ENCODE measurements around the gene TGIF2.
"Not testable (repeated sequence)": the region's sequence is repeated elsewhere in the genome, so short reads cannot be mapped to it uniquely, and the experiment has no call there.

Gene TGIF2

GRCh38 chr20:36547186-36548005, 26.0 kb upstream of the TGIF2 start:
- DNase-seq (ENCODE audit: low read depth), result no peak

GRCh38 chr20:36548006-36548315, 25.4 kb upstream of the TGIF2 start:
- no peak for DNase-seq (ENCODE audit: low read depth)

GRCh38 chr20:36548704-36549627, 24.4 kb upstream of the TGIF2 start:
- no peak for DNase-seq (ENCODE audit: low read depth)

GRCh38 chr20:36549628-36549941, 23.8 kb upstream of the TGIF2 start:
- no peak for DNase-seq (ENCODE audit: low read depth)

- no peak for DNase-seq (ENCODE audit: low read depth)
Observed at GRCh38 chr20:36549942-36550789, 23.2 kb upstream of the TGIF2 start.

- no peak for DNase-seq (ENCODE audit: low read depth)
Observed at GRCh38 chr20:36550790-36551299, 22.6 kb upstream of the TGIF2 start.

GRCh38 chr20:36555248-36555647, 18.1 kb upstream of the TGIF2 start:
- DNase-seq (ENCODE audit: low read depth), result no peak

GRCh38 chr20:36562724-36563123, 10.7 kb upstream of the TGIF2 start:
- DNase-seq (ENCODE audit: low read depth), result no peak

GRCh38 chr20:36563374-36563773, 10.0 kb upstream of the TGIF2 start:
- DNase-seq (ENCODE audit: low read depth), result no peak

GRCh38 chr20:36564078-36564725, 9.2 kb upstream of the TGIF2 start:
- not testable (repeated sequence) for DNase-seq (ENCODE audit: low read depth)

GRCh38 chr20:36564726-36565121, 8.7 kb upstream of the TGIF2 start:
- not testable (repeated sequence) for DNase-seq (ENCODE audit: low read depth)

- DNase-seq (ENCODE audit: low read depth), result no peak
Observed at GRCh38 chr20:36565520-36565919, 7.9 kb upstream of the TGIF2 start.

GRCh38 chr20:36569847-36570429, 3.5 kb upstream of the TGIF2 start:
- DNase-seq (ENCODE audit: low read depth), result no peak

GRCh38 chr20:36571564-36572504, 1.6 kb upstream of the TGIF2 start:
- DNase-seq (ENCODE audit: low read depth), result no peak

GRCh38 chr20:36572701-36573102, 695 bp upstream of the TGIF2 start:
- DNase-seq (ENCODE audit: low read depth), result no peak

GRCh38 chr20:36573798-36574365, 485 bp downstream of the TGIF2 start:
- DNase-seq (ENCODE audit: low read depth), result no peak

GRCh38 chr20:36574366-36575135, 1.2 kb downstream of the TGIF2 start:
- DNase-seq (ENCODE audit: low read depth), result no peak

- no peak for DNase-seq (ENCODE audit: low read depth)
Observed at GRCh38 chr20:36576081-36576445, 2.7 kb downstream of the TGIF2 start.

Data from non-pigmented ciliary epithelial cell (primary cell).